SK-N-SH (cell line): Measurements from ENCODE around the gene AFM.

ENCODE experiments used
- CTCF ChIP-seq: fragments of 200-600 bp; sonication (generic); IDR thresholded peaks from 2 replicates; pipeline ENCODE4 v1.6.1; 2017; ENCODE audit warnings: antibody characterized with exemption, mild to moderate bottlenecking, moderate library complexity
- EZH2phosphoT487 ChIP-seq: fragments of 200-600 bp; sonication (generic); IDR thresholded peaks from 2 replicates; pipeline ENCODE4 v1.6.1; 2017; ENCODE audit warnings: low read depth, mixed run types, mild to moderate bottlenecking, antibody characterized with exemption, moderate library complexity, borderline replicate concordance
- GABPA ChIP-seq: IDR thresholded peaks from 2 replicates; pipeline ENCODE4 v1.4.0; 2012; ENCODE audit warnings: low read depth, mild to moderate bottlenecking
- GATA2 ChIP-seq: sonication (generic); formaldehyde crosslinking; IDR thresholded peaks from 2 replicates; pipeline ENCODE4 v1.5.0; 2020; ENCODE audit warnings: mild to moderate bottlenecking, missing genetic modification reagents
- MAX ChIP-seq: IDR thresholded peaks from 2 replicates; pipeline ENCODE4 v1.4.0; 2012; ENCODE audit warnings: low read depth
- MXI1 ChIP-seq: IDR thresholded peaks from 2 replicates; pipeline ENCODE4 v1.6.1; 2012; ENCODE audit warnings: mild to moderate bottlenecking, low read depth, low read length, improper control_type of control experiment
- POLR2AphosphoS5 ChIP-seq: IDR thresholded peaks from 2 replicates; pipeline ENCODE4 v1.6.1; 2012; ENCODE audit warnings: low read depth, low read length
- RXRA ChIP-seq: IDR thresholded peaks from 2 replicates; pipeline ENCODE4 v1.4.0; 2012; ENCODE audit warnings: low read depth, mild to moderate bottlenecking, borderline replicate concordance
- SMC3 ChIP-seq: IDR thresholded peaks from 2 replicates; pipeline ENCODE4 v1.6.1; 2012; ENCODE audit warnings: low read depth, low read length, improper control_type of control experiment
- TCF12 ChIP-seq: IDR thresholded peaks from 2 replicates; pipeline ENCODE4 v1.4.0; 2012
- YY1 ChIP-seq: IDR thresholded peaks from 2 replicates; pipeline ENCODE4 v1.4.0; 2012; ENCODE audit warnings: low read depth, mild to moderate bottlenecking
- TF ChIP-seq, protein P1 (sequence below): IDR thresholded peaks from 2 replicates; pipeline ENCODE4 v1.6.1; 2012; ENCODE audit warnings: mild to moderate bottlenecking, low read depth, low read length, moderate library complexity

DNA sequence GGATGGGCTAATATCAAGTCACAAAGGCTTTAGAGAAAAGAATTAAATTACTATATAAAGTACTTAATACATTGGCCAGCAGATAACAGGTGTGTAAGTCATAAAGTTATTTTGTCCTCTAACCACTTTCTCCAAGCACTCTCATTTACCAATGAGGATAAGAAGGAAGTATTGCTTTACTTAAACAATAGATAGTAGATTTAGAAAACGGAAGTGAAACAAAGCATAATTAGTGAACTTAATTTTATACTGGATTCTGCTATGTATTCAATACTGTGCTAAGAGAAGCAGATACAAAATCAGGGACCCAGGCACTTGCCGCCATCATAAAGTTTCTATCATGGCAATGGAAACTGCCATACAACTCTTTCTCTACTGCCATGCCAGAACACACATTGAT, 24.0 kb downstream of the AFM start:
- no peak for TF ChIP-seq YY1
- TF ChIP-seq MXI1: no peak
- TF ChIP-seq RXRA: no peak
- TF ChIP-seq CTCF: no peak
- no peak for TF ChIP-seq TCF12
- TF ChIP-seq, protein P1, sequence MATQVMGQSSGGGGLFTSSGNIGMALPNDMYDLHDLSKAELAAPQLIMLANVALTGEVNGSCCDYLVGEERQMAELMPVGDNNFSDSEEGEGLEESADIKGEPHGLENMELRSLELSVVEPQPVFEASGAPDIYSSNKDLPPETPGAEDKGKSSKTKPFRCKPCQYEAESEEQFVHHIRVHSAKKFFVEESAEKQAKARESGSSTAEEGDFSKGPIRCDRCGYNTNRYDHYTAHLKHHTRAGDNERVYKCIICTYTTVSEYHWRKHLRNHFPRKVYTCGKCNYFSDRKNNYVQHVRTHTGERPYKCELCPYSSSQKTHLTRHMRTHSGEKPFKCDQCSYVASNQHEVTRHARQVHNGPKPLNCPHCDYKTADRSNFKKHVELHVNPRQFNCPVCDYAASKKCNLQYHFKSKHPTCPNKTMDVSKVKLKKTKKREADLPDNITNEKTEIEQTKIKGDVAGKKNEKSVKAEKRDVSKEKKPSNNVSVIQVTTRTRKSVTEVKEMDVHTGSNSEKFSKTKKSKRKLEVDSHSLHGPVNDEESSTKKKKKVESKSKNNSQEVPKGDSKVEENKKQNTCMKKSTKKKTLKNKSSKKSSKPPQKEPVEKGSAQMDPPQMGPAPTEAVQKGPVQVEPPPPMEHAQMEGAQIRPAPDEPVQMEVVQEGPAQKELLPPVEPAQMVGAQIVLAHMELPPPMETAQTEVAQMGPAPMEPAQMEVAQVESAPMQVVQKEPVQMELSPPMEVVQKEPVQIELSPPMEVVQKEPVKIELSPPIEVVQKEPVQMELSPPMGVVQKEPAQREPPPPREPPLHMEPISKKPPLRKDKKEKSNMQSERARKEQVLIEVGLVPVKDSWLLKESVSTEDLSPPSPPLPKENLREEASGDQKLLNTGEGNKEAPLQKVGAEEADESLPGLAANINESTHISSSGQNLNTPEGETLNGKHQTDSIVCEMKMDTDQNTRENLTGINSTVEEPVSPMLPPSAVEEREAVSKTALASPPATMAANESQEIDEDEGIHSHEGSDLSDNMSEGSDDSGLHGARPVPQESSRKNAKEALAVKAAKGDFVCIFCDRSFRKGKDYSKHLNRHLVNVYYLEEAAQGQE: no peak
- no peak for TF ChIP-seq SMC3
- no peak for TF ChIP-seq GABPA
- TF ChIP-seq MAX: no peak
- no peak for TF ChIP-seq GATA2 (CRISPR knock-in tag)
- TF ChIP-seq POLR2AphosphoS5: no peak
- TF ChIP-seq EZH2phosphoT487: no peak
